ENCODE data around the gene CHST13.

GRCh38 chr3:126550488-126551051 lies 26.6 kb downstream of the CHST13 start:
- no peak for TF ChIP-seq POLR2A (IDR thresholded peaks at IDR 0.05; ENCODE audit: low read depth, low read length)
- no peak for TF ChIP-seq TAF1 (IDR thresholded peaks at IDR 0.05; ENCODE audit: low read depth, low read length)
- TF ChIP-seq POLR2AphosphoS5 (IDR thresholded peaks at IDR 0.05; ENCODE audit: low read depth, low read length) = no peak
- TF ChIP-seq PAX5 (IDR thresholded peaks at IDR 0.05; ENCODE audit: insufficient read depth, low read length, severe bottlenecking) = no peak
- TF ChIP-seq POU2F2 (IDR thresholded peaks at IDR 0.05; ENCODE audit: low read depth, low read length) = no peak
- TF ChIP-seq SPI1 (IDR thresholded peaks at IDR 0.05; ENCODE audit: low read depth, low read length) = no peak
